GM21360 (cell line): ENCODE results near the gene CXCL1.

Source experiments
- ATAC-seq: cut with Tn5 transposase; IDR thresholded peaks from one replicate; pipeline ENCODE4 v1.9.1; 2021; ENCODE audit warnings: mild to moderate bottlenecking, moderate library complexity; ENCODE audit not compliant: unreplicated experiment

The CXCL1 gene

DNA sequence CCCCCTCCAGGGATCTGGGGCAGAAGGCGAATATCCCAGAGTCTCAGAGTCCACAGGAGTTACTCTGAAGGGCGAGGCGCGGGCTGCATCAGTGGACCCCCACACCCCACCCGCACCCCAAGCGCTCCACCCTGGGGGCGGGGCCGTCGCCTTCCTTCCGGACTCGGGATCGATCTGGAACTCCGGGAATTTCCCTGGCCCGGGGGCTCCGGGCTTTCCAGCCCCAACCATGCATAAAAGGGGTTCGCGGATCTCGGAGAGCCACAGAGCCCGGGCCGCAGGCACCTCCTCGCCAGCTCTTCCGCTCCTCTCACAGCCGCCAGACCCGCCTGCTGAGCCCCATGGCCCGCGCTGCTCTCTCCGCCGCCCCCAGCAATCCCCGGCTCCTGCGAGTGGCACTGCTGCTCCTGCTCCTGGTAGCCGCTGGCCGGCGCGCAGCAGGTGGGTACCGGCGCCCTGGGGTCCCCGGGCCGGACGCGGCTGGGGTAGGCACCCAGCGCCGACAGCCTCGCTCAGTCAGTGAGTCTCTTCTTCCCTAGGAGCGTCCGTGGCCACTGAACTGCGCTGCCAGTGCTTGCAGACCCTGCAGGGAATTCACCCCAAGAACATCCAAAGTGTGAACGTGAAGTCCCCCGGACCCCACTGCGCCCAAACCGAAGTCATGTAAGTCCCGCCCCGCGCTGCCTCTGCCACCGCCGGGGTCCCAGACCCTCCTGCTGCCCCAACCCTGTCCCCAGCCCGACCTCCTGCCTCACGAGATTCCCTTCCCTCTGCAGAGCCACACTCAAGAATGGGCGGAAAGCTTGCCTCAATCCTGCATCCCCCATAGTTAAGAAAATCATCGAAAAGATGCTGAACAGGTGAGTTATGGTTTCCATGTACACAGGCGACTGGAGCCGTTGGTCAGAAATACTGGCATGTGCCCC lies at the start of gene CXCL1:
TSS of gene CXCL1 (plus strand) at position 264 of the 926 bp plus-strand sequence. CDS start at position 342, 78 bp downstream.
- no peak for ATAC-seq

DNA sequence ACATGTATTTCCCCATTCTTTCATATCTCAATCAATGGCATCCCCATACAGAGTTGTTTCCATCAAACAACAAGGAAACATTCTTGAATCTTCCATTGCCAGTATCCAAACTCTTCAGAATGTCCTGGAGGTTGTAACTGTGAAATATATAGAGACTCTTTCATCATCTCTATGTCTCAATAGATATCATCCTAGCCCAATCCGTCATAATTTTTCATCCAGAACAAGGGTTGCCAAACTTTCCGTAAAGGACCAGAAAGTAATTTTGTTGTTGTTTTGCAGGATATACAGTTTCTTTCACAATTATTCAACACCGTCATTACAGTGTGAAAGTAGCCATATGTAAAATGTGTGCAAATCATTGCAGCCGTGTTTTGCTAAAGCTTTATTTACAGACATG lies 47.9 kb upstream of the CXCL1 start:
- no peak for ATAC-seq

DNA sequence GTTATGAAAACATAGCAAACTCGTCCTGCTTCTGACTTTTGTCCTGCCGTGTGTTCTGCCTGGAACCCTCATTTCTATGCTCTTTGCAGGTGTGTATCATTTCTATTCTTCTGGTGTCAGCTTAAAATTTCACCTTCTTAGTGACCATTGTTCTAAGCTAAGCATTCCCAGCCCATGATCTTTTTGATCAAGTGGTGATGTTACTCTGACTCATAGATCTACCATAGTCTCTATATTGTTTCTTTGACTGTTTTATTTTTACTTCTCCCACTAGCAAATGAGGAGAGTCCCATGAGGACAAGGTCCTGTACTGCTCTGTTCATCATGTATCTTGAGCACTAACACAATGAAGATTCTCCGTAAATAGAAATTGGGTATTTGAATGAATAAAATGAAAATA lies 46.8 kb upstream of the CXCL1 start:
- no peak for ATAC-seq

DNA sequence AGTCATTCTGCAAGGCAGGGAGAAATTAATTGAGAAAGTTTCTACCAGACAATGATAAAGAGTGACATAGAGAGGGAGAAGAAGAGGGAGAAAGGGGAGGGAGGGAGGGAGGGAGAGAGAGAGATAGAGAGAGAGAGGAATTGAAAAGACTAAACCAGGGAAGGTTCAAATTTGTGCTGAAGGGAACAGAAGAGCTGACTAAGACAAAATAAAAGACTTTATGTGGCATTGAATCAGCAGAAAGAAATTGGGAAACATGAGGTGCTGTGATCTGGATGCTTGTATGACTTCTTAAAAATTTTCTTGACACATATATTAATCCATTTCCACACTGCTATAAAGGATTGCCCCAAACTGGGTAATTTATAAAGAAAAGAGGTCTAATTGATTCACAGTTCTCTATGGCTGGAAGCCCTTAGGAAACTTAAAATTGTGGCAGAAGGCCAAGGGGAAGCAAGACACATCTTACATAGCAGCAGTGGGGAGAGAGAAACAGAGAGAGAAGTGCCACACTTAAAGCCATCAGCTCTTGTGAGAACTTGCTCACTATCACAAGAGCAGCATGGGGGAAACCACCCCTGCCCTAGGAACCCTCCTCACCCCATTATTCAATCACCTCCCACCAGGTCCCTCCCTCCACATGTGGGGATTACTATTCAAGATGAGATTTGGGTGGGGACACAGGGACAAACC lies 46.2 kb upstream of the CXCL1 start:
- ATAC-seq: no peak

DNA sequence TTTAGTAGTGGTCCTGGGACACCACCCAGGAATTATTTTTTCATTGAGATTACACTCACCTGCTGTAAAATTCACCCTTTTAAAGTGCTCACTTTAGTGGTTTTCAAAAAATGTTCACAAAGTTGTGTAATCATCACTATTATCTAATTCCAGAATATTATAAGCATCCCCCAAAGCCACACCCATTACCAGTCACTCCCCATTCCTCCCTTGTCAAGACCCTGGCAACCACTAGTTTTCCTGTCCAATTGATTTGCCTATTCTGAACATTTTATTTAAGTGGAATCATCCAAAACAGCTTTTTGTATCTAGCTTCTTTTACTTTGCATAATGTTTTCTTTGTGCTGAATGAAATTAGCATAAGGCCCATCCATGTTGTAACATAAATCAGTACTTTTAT lies 45.4 kb upstream of the CXCL1 start:
- ATAC-seq: no peak

DNA sequence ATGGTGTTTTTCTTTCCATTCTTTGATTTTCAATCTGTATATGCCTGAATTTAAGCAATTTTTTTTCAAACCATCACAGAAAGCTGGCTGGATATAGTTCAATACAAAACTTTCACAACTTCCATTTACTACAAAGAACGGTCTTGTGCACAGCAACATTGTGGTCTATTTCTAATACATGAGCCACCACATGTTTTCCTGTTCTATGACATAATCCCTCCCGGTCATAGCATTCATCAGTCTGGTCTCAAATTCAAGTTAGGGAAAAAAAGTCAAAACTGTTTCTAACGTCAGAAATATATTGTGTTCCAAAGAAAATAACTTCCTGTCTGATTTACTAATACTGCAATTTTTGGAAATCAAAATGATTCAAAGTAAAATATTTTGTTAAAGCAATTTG lies 40.2 kb upstream of the CXCL1 start:
- no peak for ATAC-seq

DNA sequence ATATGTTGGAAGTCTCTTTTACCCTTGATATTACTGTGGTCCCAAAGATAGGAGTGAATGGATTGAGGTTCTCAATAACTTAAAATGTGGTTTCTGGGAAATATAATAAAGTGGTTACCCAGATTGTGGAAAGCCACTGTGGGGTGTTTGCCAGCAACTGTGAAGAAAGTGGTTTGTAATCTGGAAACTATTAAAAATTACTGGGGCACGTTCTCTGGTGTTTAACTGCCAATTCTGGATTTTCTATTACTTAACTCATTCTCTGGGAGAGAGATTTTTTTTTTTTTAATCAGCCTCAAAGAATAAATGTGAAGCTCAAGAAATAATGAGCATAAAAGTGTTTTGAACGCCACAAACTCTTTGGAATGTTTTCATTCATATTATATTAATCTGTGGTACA lies 37.6 kb upstream of the CXCL1 start:
- ATAC-seq: no peak

DNA sequence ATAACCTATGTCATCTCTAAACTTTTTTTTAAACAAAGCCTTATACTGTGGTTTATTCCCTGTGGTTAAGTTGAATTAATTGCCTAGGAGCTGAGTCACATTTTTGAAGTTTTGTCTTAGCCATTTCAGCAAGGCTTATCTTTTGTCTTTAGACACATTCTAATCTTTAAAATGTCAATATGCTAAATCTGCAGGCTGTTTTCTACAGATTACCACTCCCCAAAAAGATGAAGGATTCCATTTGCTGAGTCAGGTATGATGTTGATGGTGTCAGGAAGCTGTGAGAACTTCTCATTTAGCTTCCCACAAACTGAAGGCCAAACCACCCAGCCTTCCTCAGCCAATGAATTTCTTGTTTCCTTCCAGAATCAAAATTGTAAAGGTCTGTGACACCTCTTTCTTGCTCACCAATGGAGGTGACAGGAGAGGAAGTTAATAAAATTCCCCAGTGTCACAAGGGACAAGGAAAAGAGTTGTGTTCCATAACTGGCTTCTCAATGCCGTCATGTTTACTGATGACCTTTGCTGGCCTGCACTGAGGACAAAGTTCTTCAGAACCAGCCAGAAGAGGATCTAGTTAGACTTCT lies 36.4 kb upstream of the CXCL1 start:
- no peak for ATAC-seq

DNA sequence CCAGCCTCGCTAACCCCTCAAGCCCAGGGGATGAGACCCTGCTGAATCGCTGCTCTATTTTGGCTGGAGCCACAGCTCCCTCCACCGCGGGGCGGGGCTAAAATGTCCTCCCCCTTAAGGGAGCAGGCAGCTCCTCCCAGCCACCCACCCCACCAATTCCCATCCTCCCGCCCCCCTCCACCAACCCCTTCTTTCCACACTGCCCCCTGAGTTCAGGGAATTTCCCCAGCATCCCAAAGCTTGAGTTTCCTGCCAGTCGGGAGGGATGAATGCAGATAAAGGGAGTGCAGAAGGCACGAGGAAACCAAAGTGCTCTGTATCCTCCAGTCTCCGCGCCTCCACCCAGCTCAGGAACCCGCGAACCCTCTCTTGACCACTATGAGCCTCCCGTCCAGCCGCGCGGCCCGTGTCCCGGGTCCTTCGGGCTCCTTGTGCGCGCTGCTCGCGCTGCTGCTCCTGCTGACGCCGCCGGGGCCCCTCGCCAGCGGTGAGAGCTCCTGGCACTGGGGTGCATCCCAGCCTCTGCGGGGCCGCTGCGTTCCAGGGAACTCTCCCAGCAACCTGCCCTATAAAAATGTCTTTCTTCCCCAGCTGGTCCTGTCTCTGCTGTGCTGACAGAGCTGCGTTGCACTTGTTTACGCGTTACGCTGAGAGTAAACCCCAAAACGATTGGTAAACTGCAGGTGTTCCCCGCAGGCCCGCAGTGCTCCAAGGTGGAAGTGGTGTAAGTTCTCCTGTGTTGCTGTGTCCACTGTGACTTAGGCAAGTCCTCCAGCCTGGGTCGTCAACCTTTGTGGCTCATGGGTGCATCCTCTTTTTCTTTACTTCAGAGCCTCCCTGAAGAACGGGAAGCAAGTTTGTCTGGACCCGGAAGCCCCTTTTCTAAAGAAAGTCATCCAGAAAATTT lies 32.6 kb upstream of the CXCL1 start, which contains the start of gene CXCL6:
TSS of gene CXCL6 (plus strand) at position 306 of the 907 bp plus-strand sequence. CDS start at position 379, 73 bp downstream.
- no peak for ATAC-seq

DNA sequence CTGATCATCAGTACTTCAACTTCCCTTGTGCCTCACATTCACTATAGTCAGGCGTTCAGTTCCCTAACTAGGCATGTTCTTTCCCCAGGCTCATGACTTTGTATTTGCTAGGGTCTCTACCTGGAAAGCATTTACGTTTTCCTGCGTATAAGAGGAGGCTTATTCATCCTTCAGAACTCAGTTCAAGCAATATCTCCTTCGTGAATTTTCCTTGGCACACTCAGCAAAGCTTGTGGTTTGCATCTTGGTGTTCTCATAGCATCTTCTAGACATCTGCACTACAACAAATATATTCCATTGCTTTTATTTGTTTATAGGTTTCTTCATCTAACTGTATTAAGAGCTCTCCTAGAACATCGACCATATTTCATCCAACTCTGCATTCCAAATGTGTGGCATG lies 30.1 kb upstream of the CXCL1 start:
- no peak for ATAC-seq

DNA sequence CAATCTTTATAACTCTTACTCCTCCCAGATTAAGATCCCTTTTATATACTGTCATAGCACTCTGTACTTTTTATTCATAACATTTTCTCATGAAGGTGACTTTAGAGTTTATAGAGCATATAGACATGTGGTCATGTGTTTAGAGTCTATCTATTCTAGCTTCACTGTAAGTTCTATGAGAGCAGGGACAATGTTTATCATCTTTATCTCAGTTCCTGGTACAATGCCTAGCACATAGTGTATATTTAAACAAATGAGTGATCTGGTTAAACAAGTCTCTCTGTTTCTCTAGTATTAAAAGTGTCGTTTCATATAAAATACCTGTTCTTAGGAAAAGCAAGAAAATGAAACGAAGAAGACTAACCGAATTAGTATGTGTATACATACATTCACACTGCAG lies 29.5 kb upstream of the CXCL1 start:
- ATAC-seq: no peak

DNA sequence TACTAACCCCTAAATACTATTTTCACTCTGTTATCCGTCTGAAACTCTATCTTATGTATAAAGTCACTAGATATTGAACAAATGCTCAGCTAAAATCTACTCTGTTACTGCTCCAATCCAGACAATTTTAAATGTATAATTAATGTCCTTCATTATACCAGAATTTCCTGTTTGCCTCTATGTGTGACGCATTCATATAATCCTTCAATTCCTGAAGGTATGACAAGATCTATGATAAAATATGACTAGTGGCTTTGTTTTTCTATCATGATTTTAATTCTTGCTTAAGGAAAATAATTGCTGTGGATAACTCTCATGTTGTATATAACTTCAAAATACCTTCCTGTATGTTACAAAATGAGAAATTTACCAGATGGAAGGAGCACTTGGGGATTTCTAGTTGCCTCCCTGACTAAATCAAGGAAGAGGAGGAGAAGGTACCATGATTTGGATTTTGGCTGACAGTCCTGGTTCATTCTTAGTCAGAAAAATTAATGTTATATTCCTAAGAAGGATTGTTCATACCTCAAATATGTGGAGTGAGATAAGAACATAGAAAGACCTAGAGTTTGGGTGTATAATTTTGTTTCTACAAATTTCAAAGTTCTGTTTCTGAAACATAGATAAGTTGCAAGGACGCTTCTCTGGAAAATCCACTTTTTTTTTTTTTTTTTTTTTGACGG lies 27.8 kb upstream of the CXCL1 start:
- ATAC-seq: no peak

DNA sequence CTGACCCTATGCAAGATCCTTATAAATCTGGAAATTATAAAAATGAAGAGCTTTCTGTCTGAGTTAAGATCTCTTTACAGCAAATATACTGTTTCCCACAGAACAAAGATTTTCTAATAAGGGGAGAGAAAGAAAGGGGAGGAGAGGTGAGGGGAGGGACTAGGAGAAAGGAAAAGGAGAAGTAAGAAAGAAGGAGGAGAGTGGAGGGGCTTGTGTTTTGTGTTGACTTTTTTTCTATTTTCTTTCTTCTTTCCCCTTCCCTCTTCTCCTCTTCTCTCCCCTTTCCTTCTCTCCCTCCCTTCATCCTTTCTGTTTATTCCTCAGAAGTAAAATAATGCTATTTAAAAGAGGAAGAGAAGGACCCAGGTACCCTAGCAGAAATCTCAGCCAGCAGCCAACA lies 26.5 kb upstream of the CXCL1 start:
- no peak for ATAC-seq

DNA sequence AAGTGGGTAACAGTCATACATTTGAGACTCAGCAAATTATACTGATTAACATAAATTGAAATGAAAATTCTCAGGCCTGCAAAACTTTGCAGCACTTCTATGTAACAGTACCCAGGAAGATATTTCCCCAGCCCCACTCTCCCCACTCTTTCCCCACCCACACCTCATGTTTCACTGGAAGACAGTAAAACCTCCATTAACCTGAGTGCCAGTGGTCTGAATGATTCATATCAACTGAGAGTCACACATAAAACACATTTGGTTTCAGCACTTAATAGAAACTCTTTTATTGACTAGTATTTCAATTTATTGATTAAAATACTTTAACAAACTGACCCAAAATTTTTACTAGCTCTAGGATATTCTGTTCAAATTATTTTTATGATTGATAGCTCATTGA lies 25.8 kb upstream of the CXCL1 start:
- no peak for ATAC-seq

DNA sequence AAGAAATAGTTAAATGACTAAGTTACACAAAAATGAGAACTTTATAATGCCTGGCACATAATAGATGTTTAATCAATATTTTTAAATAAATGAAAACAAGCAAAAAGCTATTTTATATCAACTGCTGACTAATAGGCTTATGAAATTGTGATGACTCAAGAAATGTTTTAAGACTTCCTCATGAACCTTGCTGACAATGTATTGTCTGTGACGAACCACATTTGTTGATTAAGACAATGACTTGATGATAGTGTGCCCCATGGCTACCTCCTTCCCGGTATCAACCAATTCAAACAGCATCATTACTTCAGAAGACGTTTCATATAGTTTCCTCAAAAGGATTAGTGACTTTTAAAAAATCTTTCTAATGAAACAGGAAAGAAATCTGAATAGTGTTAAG lies 24.8 kb upstream of the CXCL1 start:
- no peak for ATAC-seq

DNA sequence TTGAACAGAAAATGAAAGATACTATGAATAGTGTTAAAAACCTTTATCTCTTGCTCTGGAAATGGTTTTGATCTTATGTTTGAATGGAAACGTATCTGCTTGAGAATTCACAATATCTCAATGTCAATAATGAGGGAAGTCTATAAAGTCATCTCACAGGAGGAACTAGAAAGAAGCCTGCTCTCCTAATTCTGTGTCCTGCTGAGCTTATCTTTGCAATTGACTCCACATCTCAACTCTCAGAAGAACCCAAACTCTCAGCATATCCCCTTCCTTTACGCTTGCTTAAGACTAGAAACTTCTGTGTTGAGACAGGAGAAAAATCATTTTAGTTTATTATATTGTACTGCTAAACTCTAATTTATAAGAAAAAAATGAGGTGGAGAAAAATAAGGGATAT lies 24.4 kb upstream of the CXCL1 start:
- no peak for ATAC-seq

DNA sequence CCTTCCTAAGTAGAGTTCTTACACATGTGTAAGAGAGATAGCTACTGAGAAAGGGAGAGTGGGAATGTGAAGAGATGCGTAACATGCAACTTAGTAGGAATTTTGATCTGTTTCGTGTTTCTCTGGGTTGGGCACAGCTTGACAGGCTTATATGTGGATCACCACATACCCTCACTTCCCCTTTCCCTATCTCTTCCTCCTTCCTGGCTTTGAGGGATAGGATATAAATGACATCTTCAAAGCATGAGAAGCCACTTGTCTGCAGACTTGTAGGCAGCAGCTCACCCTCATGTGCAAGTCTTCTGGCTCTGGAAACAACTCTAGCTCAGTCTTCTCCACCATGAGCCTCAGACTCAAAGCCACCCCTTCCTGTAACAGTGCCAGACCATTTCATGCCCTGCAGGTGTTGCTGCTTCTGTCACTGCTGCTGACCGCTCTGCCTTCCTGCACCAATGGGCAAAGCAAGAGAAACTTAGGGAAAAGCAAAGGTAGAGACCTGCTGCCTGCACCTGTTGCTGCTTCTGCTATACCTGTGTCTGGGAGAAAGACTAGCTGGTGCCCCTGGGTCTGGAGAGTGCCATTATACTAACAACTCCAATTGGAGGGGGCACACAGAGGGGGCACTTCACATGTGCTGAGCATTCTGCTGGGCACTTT lies 21.5 kb upstream of the CXCL1 start:
- ATAC-seq: no peak

DNA sequence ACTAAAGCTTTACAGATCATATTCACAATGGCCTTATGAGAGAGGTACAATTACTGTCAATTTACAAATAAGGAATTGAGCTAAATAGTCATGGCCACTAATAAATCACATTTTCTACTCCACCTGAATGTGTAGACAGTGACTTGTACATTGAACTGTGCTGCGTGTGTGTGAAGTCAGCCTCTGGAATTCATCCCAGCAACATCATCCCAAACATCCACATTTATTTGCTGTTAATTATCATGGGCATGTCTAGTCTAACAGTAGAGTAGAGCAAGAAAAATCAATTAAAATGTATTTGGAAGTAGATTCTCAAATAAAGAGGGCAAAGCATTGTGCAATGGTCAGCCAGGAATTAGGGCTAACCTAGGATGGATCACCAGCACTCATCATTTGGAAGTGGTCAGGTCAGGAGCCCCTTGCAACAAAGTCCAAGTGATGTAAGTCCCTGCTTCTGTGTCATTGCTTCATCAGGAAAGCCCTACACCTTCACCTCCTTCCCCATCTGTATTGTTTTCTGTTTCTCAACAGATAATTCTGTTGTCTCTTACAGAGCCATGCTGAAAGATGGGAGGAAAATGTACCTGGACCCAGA lies 20.9 kb upstream of the CXCL1 start:
- ATAC-seq: no peak

DNA sequence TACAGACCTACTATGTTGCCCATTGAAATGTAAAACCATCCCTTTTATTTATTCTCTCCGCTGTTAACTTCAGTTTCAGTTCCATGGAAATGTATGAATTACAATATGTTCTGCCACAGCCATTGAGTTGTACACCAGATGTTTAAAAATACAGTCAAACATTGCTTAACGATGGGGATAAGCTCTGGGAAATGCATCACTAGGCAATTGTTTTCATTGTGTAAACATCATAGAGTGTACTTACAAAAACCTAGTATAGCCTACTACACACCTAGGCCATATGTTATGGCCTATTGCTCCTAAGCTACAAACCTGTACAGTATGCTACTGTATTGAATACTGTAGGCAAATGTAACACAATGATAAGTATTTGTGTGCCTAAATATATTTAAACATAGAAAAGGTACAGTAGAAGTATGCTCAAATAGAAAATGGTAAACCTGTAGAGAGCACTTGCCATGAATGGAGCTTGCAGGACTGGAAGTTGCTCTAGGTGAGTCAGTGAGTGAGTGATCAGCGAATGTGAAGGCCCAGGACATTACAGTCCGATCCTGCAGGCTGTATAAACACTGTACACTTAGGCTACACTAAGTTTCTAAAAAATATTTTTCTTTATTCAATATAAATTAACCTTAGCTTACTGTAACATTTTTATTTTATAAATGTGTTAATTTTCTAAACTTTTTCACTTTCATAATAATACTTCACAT lies 18.8 kb upstream of the CXCL1 start:
- ATAC-seq: no peak
